ENCODE results near the gene ZNF236.

Gene ZNF236

GRCh38 chr18:76992226-76993084 lies 170.1 kb downstream of the ZNF236 start:
- DNase-seq = no peak

GRCh38 chr18:76993085-76993382 lies 170.7 kb downstream of the ZNF236 start:
- no peak for DNase-seq

GRCh38 chr18:76993573-76993972 lies 171.2 kb downstream of the ZNF236 start:
- DNase-seq = no peak

- no peak for DNase-seq
Measured at GRCh38 chr18:76994086-76994654, 171.8 kb downstream of the ZNF236 start.

- DNase-seq = no peak
Measured at GRCh38 chr18:76995896-76996295, 173.5 kb downstream of the ZNF236 start.

GRCh38 chr18:76996429-76996828 lies 174.1 kb downstream of the ZNF236 start:
- no peak for DNase-seq

GRCh38 chr18:76997951-76998808 lies 175.8 kb downstream of the ZNF236 start:
- no peak for DNase-seq

- no peak for DNase-seq
Measured at GRCh38 chr18:76999077-76999476, 176.7 kb downstream of the ZNF236 start.

GRCh38 chr18:77000527-77000926 lies 178.2 kb downstream of the ZNF236 start:
- peak; percentile 4 for DNase-seq

- no peak for DNase-seq
Measured at GRCh38 chr18:77001041-77001440, 178.7 kb downstream of the ZNF236 start.

GRCh38 chr18:77001979-77002378 lies 179.6 kb downstream of the ZNF236 start:
- DNase-seq = no peak

- DNase-seq = no peak
Measured at GRCh38 chr18:77002496-77002895, 180.1 kb downstream of the ZNF236 start.

- DNase-seq = no peak
Measured at GRCh38 chr18:77003316-77003715, 181.0 kb downstream of the ZNF236 start.

- no peak for DNase-seq
Measured at GRCh38 chr18:77004555-77005380, 182.4 kb downstream of the ZNF236 start.

GRCh38 chr18:77005651-77006195 lies 183.4 kb downstream of the ZNF236 start:
- no peak for DNase-seq

GRCh38 chr18:77006305-77007175 lies 184.2 kb downstream of the ZNF236 start:
- no peak for DNase-seq

- no peak for DNase-seq
Measured at GRCh38 chr18:77007251-77007650, 184.9 kb downstream of the ZNF236 start.

- no peak for DNase-seq
Measured at GRCh38 chr18:77008006-77008405, 185.6 kb downstream of the ZNF236 start.

GRCh38 chr18:77008576-77009315 lies 186.4 kb downstream of the ZNF236 start:
- no peak for DNase-seq

- no peak for DNase-seq
Measured at GRCh38 chr18:77009675-77010074, 187.3 kb downstream of the ZNF236 start.

- no peak for DNase-seq
Measured at GRCh38 chr18:77012120-77012519, 189.8 kb downstream of the ZNF236 start.
